Gastrocnemius medialis (tissue), 4 donors: ENCODE data around the gene PRDX5.

Experiments
- POLR2A ChIP-seq, 2 donors: fragments of 450-650 bp; IDR thresholded peaks; one replicate each; pipeline ENCODE4 v1.6.1; 2017; ENCODE audit warnings: antibody characterized with exemption in 2 of 2, mild to moderate bottlenecking in 2 of 2, moderate library complexity in 2 of 2
- TF ChIP-seq, protein P1 (sequence below), 5 experiments: fragments of 450-650 bp in 3 of 5; fragments of 200-600 bp in 2 of 5; sonication (generic) in 2 of 5; IDR thresholded peaks in 4 of 5; conservative IDR thresholded peaks in 1 of 5; 1 replicate in 4 of 5; 2 replicates in 1 of 5; pipeline ENCODE4 v1.5.1; 2016 to 2019; ENCODE audit warnings: antibody characterized with exemption in 5 of 5, mild to moderate bottlenecking in 3 of 5, moderate library complexity in 3 of 5

DNA sequence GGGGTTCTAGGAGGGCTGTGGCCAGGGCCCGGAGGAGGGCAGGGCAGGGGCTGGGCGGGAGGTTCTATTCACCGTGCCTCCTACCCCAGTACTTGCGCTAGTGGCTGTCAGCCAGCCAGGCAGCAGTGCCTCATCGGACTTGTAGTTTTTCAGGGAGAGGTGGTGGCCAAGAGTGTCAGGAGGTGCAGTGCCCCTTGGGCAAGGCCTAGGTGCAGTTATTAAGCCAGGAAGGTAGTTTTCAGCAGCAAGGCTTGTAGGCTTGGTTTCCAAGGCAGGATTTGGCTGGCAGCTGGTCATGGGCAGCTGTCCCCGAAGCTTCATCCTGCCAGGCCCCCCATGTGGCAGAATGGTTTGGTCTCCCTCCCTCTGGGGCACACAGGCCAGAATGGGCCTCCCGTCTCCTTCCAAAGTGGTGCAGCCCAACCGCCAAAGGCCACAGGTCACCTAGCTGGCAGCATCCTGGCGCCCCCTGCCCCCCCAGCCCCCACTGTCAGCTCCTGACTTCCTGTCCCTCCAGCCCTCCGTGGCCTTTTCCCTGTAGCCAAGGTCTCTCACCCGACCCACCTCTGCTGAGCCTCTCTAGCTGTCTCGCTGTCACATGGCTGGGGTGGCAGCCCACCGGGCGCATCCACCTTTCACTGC lies 30.6 kb downstream of the PRDX5 start:
- TF ChIP-seq, protein P1, sequence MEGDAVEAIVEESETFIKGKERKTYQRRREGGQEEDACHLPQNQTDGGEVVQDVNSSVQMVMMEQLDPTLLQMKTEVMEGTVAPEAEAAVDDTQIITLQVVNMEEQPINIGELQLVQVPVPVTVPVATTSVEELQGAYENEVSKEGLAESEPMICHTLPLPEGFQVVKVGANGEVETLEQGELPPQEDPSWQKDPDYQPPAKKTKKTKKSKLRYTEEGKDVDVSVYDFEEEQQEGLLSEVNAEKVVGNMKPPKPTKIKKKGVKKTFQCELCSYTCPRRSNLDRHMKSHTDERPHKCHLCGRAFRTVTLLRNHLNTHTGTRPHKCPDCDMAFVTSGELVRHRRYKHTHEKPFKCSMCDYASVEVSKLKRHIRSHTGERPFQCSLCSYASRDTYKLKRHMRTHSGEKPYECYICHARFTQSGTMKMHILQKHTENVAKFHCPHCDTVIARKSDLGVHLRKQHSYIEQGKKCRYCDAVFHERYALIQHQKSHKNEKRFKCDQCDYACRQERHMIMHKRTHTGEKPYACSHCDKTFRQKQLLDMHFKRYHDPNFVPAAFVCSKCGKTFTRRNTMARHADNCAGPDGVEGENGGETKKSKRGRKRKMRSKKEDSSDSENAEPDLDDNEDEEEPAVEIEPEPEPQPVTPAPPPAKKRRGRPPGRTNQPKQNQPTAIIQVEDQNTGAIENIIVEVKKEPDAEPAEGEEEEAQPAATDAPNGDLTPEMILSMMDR (IDR thresholded peaks at IDR 0.05 in 4 of 5, conservative IDR thresholded peaks at IDR 0.05 in 1 of 5), result no peak
- no peak for TF ChIP-seq POLR2A (IDR thresholded peaks at IDR 0.05)
